NCI-H1048 (cell line): ENCODE measurements around the gene LRRC61.
"Not testable (repeated sequence)": the region's sequence is repeated elsewhere in the genome, so short reads cannot be mapped to it uniquely, and the experiment has no call there.

ENCODE experiments used
- DNase-seq: peaks from one replicate; lab custom pipeline; 2025; lab: John Stamatoyannopoulos, UW

LRRC61 gene

DNA sequence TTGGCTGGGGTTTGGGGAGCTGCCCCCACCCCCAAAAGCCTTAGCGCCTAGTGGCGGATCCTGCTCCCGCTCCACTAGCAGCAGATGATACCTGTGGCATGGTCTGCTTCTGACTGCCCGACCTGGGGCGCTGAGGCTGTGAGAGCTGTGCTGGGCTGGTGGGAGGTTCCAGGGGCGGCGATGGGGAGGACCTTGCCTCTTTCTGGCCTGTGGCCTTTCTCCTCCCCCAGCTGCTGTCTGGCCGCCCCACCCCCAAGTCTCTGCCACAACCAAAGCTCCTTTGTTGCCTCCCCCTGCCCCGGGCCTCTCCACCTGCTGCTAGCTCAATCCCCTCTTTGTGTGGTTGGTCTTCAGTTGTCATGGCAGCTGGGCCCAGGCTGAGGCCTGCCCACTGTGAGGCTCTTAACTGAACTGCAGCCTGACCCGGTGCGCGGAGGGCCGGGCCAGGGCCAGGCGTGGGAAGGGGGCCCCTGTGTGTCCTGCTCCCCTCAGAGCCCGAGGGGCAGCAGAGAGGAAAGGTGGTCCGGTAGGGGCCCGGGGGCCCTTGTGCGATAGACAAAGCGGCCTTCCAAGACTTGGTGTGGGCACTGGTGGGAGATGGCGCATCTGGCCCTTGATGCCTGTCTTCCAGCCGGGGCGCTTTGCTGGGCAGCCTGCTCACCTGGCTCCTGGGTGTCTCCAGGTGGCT lies 60.7 kb downstream of the LRRC61 start:
- no peak for DNase-seq

DNA sequence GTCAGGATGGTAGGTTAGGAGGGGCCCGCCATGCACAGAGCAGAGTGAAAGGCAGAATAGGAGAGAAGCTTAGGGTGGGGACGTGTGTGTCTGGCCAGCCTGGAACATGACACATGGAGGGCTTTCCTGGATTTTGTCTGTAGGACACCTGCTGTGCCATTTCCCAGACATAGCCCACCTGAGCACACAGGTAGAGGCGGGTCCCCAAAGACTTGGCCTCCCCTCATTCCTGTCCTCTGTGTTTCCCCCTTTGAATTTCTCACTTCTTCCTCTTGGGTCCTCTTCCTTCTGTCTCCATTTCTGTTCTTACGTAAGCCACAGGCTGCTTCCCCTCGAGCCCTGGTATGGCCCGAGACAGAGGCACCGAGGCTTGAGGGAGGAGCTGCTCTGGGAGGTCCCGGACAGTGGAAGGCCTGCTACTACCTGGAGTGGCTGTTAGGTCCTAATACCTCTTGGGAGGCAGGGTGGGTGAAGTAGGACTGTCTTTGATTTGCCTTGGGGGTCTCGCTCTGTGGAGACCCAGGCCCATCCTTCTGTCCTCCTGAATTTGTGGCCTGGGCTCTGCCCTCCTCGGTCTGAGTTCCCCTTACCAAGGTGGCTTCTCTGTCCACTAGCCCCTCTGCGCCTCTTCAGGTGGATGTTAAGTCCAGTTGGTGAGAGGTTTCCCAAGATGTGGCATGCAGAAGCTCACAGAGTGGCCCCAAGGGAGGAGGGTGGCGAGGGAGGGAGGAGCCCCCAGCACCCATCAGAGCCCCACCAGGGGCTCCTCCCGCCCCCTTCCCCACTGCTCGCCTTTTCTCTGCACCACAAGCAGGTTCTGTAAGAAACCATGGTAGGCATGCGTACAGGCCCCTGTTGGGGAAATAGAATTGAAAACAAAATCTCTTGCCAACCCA lies 61.5 kb downstream of the LRRC61 start:
- no peak for DNase-seq

DNA sequence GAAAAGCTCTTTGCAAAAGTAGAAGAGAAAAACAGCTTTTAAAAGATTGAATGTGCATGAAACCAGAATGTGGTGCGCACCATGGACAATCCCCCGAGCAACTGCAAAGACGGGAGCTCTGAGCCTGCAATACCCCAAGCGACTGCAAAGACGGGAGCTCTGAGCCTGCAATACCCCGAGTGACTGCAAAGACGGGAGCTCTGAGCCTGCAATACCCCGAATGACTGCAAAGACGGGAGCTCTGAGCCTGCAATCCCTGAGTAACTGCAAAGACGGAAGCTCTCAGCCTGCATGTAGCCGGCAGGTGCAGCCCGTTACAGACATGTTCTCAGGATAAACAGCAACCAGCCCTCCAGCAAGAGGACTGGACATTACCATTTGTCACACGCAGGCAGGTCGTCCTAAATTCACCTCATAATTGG lies 62.2 kb downstream of the LRRC61 start:
- DNase-seq: no peak

DNA sequence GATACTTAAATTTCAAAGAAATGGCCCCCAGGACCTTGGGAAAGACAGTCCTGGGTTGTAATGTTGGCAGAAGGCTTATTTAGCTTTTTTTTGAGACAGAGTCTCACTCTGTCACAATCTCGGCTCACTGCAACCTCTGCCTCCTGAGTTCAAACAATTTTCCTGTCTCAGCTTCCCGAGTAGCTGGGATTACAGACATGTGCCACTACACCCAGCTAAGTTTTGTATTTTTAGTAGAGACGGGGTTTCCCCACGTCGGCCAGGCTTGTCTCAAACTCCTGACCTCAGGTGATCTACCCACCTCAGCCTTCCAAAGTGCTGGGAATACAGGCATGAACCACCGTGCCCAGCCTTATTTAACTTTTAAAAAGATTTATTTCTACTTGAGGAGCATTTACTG lies 62.7 kb downstream of the LRRC61 start:
- DNase-seq: not testable (repeated sequence)
